Naive thymus-derived CD8-positive, alpha-beta T cell (primary cell): ENCODE measurements around the gene JCHAIN. TPM values are rescaled to one million over a fixed set of nuclear protein-coding genes. Genes with fewer than 3 reads are reported as not detected.
A peak's percentile ranks its signal among the peaks of the same experiment; 100 is the strongest.
"Not testable (repeated sequence)": the region's sequence is repeated elsewhere in the genome, so short reads cannot be mapped to it uniquely, and the experiment has no call there.

ENCODE experiments used
- ATAC-seq, 2 donors: fragments of 150-1000 bp; cut with Tn5 transposase in 1 of 2; sonication (Bioruptor Pico), chemical (Tn5 transposase) in 1 of 2; 1 replicate in 1 of 2; 2 replicates in 1 of 2; pipeline ENCODE4 v1.10.0; 2021; ENCODE audit warnings: mild to moderate bottlenecking in 2 of 2, moderate library complexity in 2 of 2
- POLR2A ChIA-PET: fragments of 350-600 bp; sonication (Branson Sonifier 250); formaldehyde crosslinking; loops from one replicate; lab custom pipeline; 2021; ENCODE audit warnings: antibody characterized with exemption; lab: Charles Lee
- DNase-seq, 10 donors: peaks; one replicate each; pipeline versions ENCODE4 v3.0.0 to v3.0.0-alpha.2; 2020 to 2022
- H3K27ac Mint-ChIP-seq, 10 donors: one replicate each; pipeline ENCODE4 v1.8.0; 2020 to 2022; ENCODE audit warnings: mild to moderate bottlenecking in 10 of 10, mixed read lengths in 10 of 10, moderate library complexity in 4 of 10, inconsistent platforms in 1 of 10
- H3K27me3 Mint-ChIP-seq, 5 donors: one replicate each; pipeline ENCODE4 v1.8.0; 2021 to 2022; ENCODE audit warnings: mixed read lengths in 5 of 5
- H3K36me3 Mint-ChIP-seq, 3 donors: one replicate each; pipeline ENCODE4 v1.8.0; 2020 to 2022; ENCODE audit warnings: mixed read lengths in 3 of 3, mild to moderate bottlenecking in 2 of 3, inconsistent platforms in 1 of 3
- H3K4me1 Mint-ChIP-seq, 4 donors: one replicate each; pipeline ENCODE4 v1.8.0; 2021 to 2022; ENCODE audit warnings: mixed read lengths in 4 of 4
- H3K4me3 Mint-ChIP-seq, 10 donors: one replicate each; pipeline ENCODE4 v1.8.0; 2020 to 2022; ENCODE audit warnings: mild to moderate bottlenecking in 10 of 10, mixed read lengths in 10 of 10, moderate library complexity in 6 of 10, inconsistent platforms in 1 of 10
- H3K9me3 Mint-ChIP-seq, 9 donors: one replicate each; pipeline ENCODE4 v1.8.0; 2020 to 2022; ENCODE audit warnings: mixed read lengths in 9 of 9, mild to moderate bottlenecking in 3 of 9, inconsistent platforms in 1 of 9, moderate library complexity in 1 of 9
- polyA plus RNA-seq, 3 donors: library from polyadenylated mRNA; unstranded; fragments of 300-500 nt; fragmentation: Illumina TruSeq; gene quantifications; one replicate each; pipeline ENCODE4 v1.2.3, GENCODE V29; 2021
- total RNA-seq, 8 experiments: library from RNA in 2 of 8; stranded (reverse) in 2 of 8; gene quantifications; one replicate each; pipeline ENCODE4 v1.2.3 and lab custom pipeline; 2021 to 2026

The JCHAIN gene
- total and polyA plus RNA-seq, 5 experiments from 2014 or later: 0.17 to 6.9 (median 3.1) TPM

DNA sequence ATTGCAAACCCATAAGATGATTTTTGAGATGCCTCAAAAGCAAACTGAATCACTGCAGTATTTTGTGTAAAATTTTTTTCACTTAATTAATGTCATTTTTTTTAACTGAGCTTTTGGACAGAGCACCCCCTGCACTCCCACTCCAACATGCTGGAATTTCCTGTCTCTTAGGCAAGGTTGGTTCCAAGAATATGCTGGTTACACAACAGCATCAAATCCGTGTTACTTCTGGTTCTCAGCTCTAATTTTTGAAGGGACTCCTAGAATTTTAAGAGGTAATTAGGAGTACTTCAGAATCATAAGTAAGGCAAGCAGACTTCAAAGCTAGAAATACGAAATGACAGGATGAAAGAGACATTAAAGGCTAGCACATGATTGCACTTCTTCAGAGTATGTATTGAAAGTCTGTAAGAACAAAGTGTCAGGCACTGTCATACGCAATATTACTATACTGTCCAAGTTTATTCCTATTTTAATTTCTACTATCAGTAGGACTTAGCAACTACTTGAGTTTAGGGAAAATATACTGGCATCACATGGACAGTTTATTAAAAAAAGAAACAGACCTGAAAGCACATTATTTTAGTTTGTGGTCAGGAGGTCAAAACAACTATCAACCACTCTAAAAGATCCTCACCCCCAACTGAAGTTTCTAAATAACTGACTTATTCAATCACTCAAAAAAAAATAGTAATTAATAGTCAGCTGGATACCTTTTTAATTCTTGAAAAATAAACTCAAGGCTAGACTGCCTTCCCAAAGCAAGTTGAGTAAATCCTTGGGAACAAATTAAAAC is 1.6 kb upstream of the JCHAIN start:
- ATAC-seq (peak in 1 of 2 donors; percentile 40), DNase-seq (peak in 2 of 10 donors; percentile 5 to 14)
- Mint-ChIP-seq H3K36me3 (no peaks in the 10 kb centered on the region), H3K9me3 (no peaks in the 10 kb centered on the region), H3K4me1 (peaks cover 0 to 26% (median 2%) of the 10 kb centered on the region in 4 donors), H3K4me3 (no peak overlapping the region), H3K27me3 (no peaks in the 10 kb centered on the region), H3K27ac (peak overlapping the region in 1 of 10 donors; percentile 25)
- POLR2A ChIA-PET: interaction anchor here (0.6 to 1.2 kb wide), 2 partner anchors 37 to 143 kb away, joined by 3 to 4 read pairs; no protein-coding TSS in a partner anchor

DNA sequence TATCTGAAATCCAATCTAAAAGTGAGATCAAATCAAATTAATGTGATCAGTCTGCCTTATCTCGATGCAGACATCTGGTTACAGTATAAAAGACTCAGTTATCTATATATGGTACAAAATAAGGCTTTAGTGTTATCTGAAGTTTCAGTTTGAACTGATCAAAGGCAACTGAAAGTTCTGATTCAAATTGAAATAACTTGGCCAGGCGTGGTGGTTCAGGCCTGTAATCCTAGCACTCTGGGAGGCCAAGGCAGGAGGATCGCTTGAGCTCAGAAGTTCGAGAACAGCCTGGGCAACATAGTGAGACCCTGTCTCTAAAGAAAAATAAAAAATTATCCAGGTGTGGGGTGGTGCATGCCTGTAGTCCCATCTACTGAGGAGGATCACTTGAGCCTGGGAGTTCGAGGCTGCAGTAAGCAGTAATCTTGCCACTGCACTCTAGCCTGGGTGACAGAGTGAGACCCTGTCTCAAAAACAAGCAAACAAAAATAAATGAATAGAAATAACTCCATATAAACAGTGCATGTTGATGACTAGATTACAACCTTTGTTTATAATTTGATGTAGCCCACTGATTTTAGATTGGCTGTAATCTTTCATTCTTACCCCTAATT is 4.9 kb downstream of the JCHAIN start:
- H3K9me3 Mint-ChIP-seq, ATAC-seq, H3K4me1 Mint-ChIP-seq, H3K27me3 Mint-ChIP-seq, H3K4me3 Mint-ChIP-seq, H3K27ac Mint-ChIP-seq, H3K36me3 Mint-ChIP-seq, POLR2A ChIA-PET, DNase-seq: not testable (repeated sequence)

DNA sequence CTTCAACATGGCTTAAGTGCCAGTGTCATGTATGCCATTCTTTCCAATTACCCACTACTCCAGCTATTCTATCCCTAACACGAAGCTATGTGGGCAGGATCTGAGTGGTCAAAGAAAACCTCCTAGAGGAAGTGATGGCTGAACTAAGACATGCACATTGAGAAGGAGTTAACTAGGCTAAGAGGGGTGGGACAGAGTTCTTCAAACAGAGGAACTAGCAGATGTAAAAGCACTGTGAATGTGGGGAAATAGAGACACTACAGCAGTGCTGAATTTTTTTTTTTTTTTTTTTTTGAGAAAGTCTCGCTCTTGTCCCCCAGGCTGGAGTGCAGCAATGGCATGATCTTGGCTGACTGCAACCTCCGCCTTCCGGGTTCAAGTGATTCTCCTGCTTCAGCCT is 6.2 kb downstream of the JCHAIN start:
- Mint-ChIP-seq H3K27me3 (peaks cover 0 to 2% (median 0%) of the 10 kb centered on the region in 5 donors), H3K9me3 (no peaks in the 10 kb centered on the region), H3K36me3 (no peaks in the 10 kb centered on the region), H3K4me3 (no peak overlapping the region), H3K4me1 (no peaks in the 10 kb centered on the region), H3K27ac (peak overlapping the region in 1 of 10 donors; percentile 60)
- POLR2A ChIA-PET: no interaction called here
- DNase-seq: no peak
- no peak for ATAC-seq

DNA sequence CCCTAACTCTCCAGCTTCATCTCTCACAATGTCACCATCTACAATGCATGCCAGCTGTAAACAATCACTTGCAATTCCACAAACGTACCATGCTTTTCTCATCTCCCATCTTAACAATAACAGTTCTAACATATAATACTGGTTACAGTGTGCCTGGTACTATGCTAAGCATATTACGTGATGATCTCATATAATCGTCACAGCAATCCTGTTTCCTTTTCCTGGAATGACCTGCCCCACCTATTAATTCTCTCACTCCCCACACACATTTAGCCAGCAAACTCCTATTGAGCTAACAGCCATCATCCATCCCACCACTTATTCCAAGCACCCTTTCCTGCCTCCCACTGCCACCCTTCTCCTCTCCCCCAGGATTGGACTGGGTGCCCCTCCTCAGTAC is 7.9 kb downstream of the JCHAIN start:
- POLR2A ChIA-PET: no interaction called here
- Mint-ChIP-seq H3K4me1 (no peaks in the 10 kb centered on the region), H3K36me3 (no peaks in the 10 kb centered on the region), H3K4me3 (no peak overlapping the region), H3K27me3 (peaks cover 0 to 4% (median 0%) of the 10 kb centered on the region in 5 donors), H3K9me3 (no peaks in the 10 kb centered on the region), H3K27ac (no peak overlapping the region)
- no peak for ATAC-seq
- DNase-seq: no peak

DNA sequence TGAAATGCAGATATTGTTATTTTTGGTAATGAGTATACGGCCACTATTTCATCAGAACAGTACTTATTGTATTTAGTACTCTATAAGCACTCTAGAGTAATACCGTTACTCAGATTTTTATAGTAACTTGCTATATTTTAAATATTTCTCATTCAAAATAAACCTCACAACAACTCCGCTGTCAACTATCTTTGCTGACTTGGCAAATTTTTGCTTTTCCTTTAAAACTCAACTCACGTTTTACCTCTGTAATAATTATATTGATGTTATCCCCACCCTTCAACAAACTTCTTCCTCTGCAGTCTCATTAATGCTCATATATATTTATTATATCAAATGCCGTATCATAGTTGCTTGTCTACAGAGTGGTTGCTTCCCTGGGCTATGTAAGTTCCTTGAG is 9.0 kb downstream of the JCHAIN start:
- POLR2A ChIA-PET: no interaction called here
- H3K27ac Mint-ChIP-seq: no peak overlapping the region
- no peak overlapping the region for H3K4me3 Mint-ChIP-seq
- peaks cover 0 to 4% (median 0%) of the 10 kb centered on the region in 5 donors for H3K27me3 Mint-ChIP-seq
- no peaks in the 10 kb centered on the region for H3K9me3 Mint-ChIP-seq
- ATAC-seq: no peak
- no peaks in the 10 kb centered on the region for H3K4me1 Mint-ChIP-seq
- no peak for DNase-seq
- H3K36me3 Mint-ChIP-seq: no peaks in the 10 kb centered on the region

DNA sequence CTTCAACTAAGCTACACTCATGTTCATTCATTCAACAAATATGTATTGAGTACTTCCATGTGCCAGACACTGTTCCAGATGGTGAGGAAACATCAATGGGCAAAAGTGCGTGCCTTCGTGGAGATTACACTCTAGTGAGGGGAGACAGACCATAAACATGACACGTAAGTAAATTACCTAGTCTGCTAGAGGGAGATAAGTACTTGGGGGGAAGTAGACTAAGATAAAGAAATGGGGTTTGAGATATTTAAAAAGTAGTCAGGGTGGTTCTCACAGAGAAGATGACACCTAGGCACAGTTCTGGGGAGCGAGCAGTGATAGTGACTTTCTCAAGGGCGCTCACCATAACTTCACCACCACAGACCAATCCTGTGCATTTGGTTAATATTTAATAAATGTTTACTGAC is 11.7 kb downstream of the JCHAIN start:
- H3K4me1 Mint-ChIP-seq: peaks cover 0 to 5% (median 2%) of the 10 kb centered on the region in 4 donors
- DNase-seq (no peak), ATAC-seq (no peak)
- H3K4me3 Mint-ChIP-seq: no peak overlapping the region
- H3K36me3 Mint-ChIP-seq: no peaks in the 10 kb centered on the region
- no peak overlapping the region for H3K27ac Mint-ChIP-seq
- POLR2A ChIA-PET: no interaction called here
- H3K9me3 Mint-ChIP-seq: no peaks in the 10 kb centered on the region
- H3K27me3 Mint-ChIP-seq: peaks cover 0 to 4% (median 0%) of the 10 kb centered on the region in 5 donors

DNA sequence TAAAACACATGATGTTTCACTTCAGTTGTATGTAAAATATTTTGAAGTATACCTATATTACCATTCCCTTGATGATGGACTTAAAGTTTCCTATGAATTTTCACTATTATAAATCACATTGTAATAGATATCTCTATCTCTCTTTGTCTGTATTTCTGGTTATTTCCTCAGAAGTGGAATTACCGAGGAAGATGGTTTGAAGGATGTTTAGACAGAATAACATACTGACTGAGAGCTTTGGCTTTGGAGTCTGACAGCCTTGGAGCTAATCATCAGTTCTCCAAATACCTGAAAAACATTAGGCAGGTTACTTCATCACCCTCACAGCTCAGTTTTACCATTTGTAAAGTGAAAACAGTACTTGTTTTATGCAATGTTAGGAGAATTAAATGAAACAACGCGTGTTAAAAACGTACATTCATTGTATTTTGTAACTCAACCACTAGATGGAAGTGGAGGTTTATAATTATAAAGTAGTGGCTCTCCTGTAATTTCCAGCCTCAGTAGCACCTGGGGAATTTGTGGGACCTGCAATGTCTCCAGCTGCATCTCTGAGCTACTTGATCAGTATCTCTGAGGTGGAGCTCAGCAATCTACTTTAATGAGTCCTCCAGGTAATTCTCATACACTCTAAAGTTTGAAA is 14.3 kb downstream of the JCHAIN start:
- Mint-ChIP-seq H3K9me3 (no peaks in the 10 kb centered on the region), H3K27ac (no peak overlapping the region), H3K4me3 (no peak overlapping the region), H3K27me3 (peaks cover 0 to 2% (median 0%) of the 10 kb centered on the region in 5 donors), H3K36me3 (no peaks in the 10 kb centered on the region), H3K4me1 (peaks cover 0 to 5% (median 2%) of the 10 kb centered on the region in 4 donors)
- ATAC-seq (peak; percentile 44 to 52), DNase-seq (peak in 3 of 10 donors; percentile 46 to 49 (median 47))
- POLR2A ChIA-PET: no interaction called here

DNA sequence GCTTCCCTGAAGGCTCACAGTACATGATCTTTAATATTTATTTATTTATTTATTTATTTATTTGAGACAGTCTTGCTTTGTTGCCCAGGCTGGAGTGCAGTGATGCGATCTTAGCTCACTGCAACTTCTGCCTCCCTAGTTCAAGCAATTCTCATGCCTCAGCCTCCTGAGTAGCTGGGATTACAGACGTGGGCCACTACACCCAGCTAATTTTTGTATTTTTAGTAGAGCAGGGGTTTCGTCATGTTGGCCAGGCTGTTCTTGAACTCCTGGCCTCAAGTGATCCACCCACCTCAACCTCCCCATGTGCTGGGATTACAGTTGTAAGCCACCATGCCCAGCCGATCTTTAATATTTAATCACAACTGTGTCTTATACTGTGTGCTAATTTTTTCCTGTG is 15.6 kb downstream of the JCHAIN start:
- POLR2A ChIA-PET, H3K4me1 Mint-ChIP-seq, ATAC-seq, H3K27ac Mint-ChIP-seq, DNase-seq, H3K27me3 Mint-ChIP-seq, H3K9me3 Mint-ChIP-seq, H3K4me3 Mint-ChIP-seq, H3K36me3 Mint-ChIP-seq: not testable (repeated sequence)

DNA sequence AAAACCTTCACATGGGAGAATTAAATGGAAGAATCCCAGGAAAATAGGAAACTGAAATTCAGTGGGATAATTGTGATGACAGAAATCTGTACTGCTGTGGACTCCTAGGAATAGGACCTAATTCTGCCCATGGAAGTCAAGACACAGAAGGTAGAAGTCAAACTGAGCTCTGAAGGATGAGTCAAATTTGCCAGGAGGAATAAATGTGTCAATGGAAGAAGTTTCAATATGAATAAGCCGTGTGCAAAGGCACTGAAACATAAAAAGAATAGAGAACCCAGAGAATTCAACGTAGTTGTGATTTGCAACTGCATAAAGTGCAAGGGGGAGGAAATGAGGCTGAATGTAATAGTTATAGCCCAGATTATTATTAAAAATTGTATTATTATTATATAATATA is 26.1 kb downstream of the JCHAIN start:
- H3K27me3 Mint-ChIP-seq: no peaks in the 10 kb centered on the region
- no peak for DNase-seq
- peaks cover 0 to 4% (median under 1%) of the 10 kb centered on the region in 4 donors for H3K4me1 Mint-ChIP-seq
- no peak overlapping the region for H3K27ac Mint-ChIP-seq
- ATAC-seq: no peak
- POLR2A ChIA-PET: no interaction called here
- H3K4me3 Mint-ChIP-seq: no peak overlapping the region
- no peaks in the 10 kb centered on the region for H3K9me3 Mint-ChIP-seq
- no peaks in the 10 kb centered on the region for H3K36me3 Mint-ChIP-seq

DNA sequence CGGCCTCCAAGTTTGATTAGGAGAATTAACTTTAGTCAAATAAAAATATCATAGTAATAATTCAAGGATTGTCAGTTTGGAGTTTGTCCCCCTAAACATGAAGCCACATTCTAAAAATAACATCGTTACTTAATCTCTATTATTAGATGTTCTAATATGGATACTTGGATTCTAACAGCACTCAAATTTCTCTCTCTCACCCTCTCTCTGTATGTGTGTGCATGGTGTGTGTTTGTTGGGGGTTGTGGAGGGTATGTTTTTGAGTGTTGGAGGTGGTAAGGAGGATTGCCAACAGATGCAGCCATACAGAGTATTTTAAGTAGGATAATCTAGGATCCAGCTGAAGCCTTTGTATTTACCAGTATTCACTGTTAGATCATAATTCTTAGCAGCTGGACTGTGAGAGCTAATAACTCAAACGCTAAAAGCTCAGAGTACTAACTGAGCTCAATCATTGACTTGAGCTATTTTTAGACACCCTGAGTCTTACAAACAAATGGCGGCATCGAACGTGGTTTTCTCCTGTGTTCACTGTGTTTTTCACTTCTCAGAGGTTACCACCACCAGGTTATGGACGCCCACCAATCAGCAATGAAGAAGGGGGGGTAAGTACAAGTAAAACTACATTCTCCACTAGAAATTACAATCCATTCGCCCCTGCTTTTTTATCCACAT is 28.9 kb downstream of the JCHAIN start:
- Mint-ChIP-seq H3K4me3 (no peak overlapping the region), H3K27ac (no peak overlapping the region), H3K4me1 (peaks cover 0 to 4% (median 2%) of the 10 kb centered on the region in 4 donors), H3K27me3 (peaks cover 0 to 2% (median 0%) of the 10 kb centered on the region in 5 donors), H3K9me3 (no peaks in the 10 kb centered on the region), H3K36me3 (no peaks in the 10 kb centered on the region)
- DNase-seq (no peak), ATAC-seq (no peak)
- POLR2A ChIA-PET: no interaction called here

DNA sequence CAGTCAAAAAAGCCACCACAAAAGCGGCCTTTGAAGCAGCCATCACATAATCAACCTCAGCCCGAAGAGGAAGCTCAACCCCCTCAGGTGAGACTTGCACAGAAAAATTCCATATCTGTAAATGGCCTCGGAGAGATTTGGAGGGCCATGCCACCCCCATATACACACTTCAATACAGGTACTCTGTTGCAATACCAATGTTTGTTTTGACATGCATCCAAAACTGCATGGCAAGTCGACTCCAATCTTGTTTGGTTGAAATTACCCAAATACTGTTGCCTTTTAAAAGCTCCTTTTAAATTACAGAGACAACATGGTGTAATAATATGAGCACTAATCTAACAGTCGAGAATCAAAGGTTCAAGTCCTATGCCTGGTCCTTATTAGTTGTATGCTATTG is 31.8 kb downstream of the JCHAIN start:
- Mint-ChIP-seq H3K36me3 (no peaks in the 10 kb centered on the region), H3K4me1 (peaks cover 0 to 4% (median under 1%) of the 10 kb centered on the region in 4 donors), H3K4me3 (no peak overlapping the region), H3K27me3 (peaks cover 0 to 2% (median 0%) of the 10 kb centered on the region in 5 donors), H3K9me3 (no peaks in the 10 kb centered on the region), H3K27ac (no peak overlapping the region)
- POLR2A ChIA-PET: no interaction called here
- ATAC-seq (no peak), DNase-seq (no peak)

DNA sequence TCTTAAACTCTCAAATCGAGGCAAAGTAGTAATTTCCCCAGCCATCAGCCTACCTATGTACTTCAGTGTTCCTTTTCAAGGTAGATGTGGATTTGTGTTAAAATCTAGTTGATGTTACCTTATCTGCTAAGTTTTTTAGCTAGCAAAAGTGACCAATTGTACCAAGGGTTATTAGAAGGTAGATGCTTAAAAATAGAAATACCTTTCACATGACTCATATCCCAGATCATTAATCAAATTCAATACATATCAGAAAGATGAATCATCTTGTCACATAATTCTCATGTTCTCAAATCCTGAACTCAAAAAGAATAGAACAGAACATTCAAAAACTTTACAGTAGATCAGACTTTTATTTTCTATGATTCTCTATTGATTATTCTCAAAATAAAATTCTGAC is 34.3 kb downstream of the JCHAIN start:
- H3K9me3 Mint-ChIP-seq: no peaks in the 10 kb centered on the region
- H3K36me3 Mint-ChIP-seq: no peaks in the 10 kb centered on the region
- DNase-seq: no peak

More for the DNA sequence above, 34.3 kb downstream of the JCHAIN start:
- H3K4me1 Mint-ChIP-seq: peaks cover 0 to 7% (median 4%) of the 10 kb centered on the region in 4 donors
- POLR2A ChIA-PET: no interaction called here
- H3K27ac Mint-ChIP-seq: no peak overlapping the region
- no peak for ATAC-seq
- H3K4me3 Mint-ChIP-seq: no peak overlapping the region
- H3K27me3 Mint-ChIP-seq: peaks cover 0 to 2% (median 0%) of the 10 kb centered on the region in 5 donors
